HUDEP-2 (cell line): Measurements from ENCODE around the gene GCSH.

Experiments
- DNase-seq, 76 experiments: peaks; one replicate each; lab custom pipeline; 2025; ENCODE audit not compliant: unreplicated experiment in 76 of 76; lab: John Stamatoyannopoulos, UW

GCSH gene

DNA sequence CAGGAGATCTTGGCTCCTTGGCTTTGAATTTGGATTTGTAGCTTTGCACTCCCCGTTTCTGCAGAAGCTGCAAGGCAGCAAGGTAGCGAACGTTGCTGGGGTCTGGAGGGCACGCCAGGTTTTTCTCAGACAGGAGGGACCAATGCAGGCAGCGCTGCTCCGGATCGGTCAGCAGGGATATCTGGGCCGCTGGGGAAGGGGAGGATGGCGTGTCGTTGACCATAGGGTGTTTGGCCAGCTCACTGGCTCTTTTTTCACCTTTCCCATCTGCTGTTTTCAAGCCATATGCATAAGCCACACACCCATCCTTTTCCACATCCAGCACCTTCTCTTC is 34.9 kb downstream of the GCSH start:
- DNase-seq, result no peak

GRCh38 chr16:81060576-81061306 is 35.5 kb downstream of the GCSH start:
- DNase-seq, result no peak

- no peak for DNase-seq
These were observed 42.4 kb downstream of the GCSH start for GRCh38 chr16:81053761-81054160.

GRCh38 chr16:81042821-81043220 is 53.4 kb downstream of the GCSH start:
- DNase-seq, result no peak

DNA sequence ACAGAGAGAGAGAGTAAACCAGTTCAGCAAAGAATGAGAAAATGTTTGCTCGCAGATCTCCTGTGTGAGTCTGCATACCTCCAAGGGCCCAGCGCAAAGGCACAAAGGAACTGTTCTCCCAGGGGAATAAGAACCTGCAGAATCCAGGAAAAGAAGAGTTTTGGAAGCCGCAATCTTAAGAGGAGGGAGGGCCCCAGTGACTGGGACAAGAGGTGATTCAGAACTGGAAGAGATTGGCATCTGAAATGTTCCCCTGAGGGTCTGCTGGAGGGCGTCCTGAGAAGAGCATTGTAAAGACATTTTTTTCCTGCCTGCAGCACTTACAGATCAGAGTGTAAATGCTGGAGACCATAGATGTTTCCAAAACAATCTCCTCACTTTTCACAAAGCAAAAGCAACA is 54.5 kb downstream of the GCSH start:
- DNase-seq, result no peak

- no peak for DNase-seq
These were observed 55.4 kb downstream of the GCSH start for GRCh38 chr16:81040842-81041241.

GRCh38 chr16:81040131-81040530 is 56.1 kb downstream of the GCSH start:
- DNase-seq, result no peak

DNA sequence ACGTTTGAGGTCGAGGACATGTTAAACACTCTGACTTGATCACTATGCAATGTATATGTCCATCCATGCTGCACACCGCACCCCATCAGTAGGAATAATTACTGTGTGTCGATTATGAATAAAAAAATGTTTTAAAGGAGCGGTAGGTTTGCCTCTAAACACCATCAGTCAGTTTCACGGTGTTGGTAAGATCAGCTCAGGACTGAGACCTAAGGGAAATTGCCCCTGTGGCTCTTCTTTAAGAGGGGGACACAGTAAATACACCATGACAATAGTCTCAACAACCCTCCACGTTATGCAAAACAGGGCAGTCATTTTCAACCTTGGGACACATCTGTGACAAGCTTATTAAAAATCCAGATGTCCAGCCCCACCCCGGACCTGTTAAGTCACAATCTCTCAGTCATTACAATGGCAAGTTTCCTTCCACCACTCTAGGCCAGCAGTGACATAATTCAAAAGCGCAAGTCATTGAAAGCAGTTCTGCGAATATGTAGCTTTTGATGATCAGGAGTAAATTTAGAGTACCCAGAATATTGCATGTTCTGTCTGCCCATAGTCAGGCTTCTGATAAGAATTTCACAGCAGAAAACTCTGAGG is 59.3 kb downstream of the GCSH start:
- DNase-seq, result peak in 14 of 76 experiments; percentile 2 to 31 (median 10)

GRCh38 chr16:81035975-81036750 is 60.0 kb downstream of the GCSH start:
- DNase-seq, result peak in 28 of 76 experiments; percentile 1 to 53 (median 22)

DNA sequence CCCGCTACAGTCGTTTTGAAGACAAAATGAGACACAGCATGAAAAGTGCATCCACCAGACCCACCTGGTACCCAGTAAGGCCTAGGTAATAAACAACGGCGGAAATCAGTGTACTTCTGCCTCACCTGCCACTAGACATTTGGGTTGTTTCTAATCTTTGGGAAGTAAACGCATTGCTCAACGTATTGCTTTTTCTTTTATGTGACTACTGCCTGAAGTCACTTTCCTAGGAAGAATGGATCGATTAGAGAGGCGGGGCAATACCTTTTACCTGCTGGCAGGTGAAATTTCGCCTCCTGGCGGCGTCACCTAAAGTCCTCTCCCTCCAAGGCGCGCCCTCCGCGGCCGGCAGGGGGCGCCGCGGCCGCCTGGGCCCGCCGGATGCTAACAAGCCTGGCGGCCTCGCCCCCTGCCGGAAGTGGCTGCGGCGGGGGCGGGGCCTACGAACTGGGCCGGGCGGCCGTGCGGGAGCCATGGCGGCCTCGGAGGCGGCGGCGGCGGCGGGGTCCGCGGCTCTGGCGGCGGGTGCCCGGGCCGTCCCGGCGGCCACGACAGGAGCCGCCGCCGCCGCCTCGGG is 60.7 kb downstream of the GCSH start, which contains the start of gene ATMIN:
TSS of gene ATMIN (plus strand) at position 445 of the 577 bp plus-strand sequence. CDS start at position 474, 29 bp downstream.
- peak in 70 of 76 experiments; percentile 21 to 83 (median 66) for DNase-seq
